Measurements from ENCODE around the gene SLC39A11. TPM values are rescaled to one million over a fixed set of nuclear protein-coding genes. Genes with fewer than 3 reads are reported as not detected.

Gene SLC39A11
- total and polyA plus RNA-seq, 2 of the 13 experiments (the other 11 are each of a cell fraction or from before 2014, with no cell fraction given), result 17.2 to 31.5 TPM

GRCh38 chr17:73092523-73093135 is at the start of gene SLC39A11 (continued):
- TF ChIP-seq FOXP4 (CRISPR knock-in tag; IDR thresholded peaks at IDR 0.05), result peak; percentile 73
- TF ChIP-seq ZNF891 (CRISPR knock-in tag; IDR thresholded peaks at IDR 0.05), result 0 out of 2 replicates have a peak, but pooled peaks have one; percentile 61
- TF ChIP-seq SYNCRIP (IDR thresholded peaks at IDR 0.05; ENCODE audit: insufficient read depth, low read depth, low read length), result no peak
- TF ChIP-seq ONECUT2 (CRISPR knock-in tag; IDR thresholded peaks at IDR 0.05), result no peak
- peak; percentile 93 for TF ChIP-seq SALL1 (CRISPR knock-in tag; IDR thresholded peaks at IDR 0.05)
- peak; percentile 86 for TF ChIP-seq ZNF605 (CRISPR knock-in tag; IDR thresholded peaks at IDR 0.05)
- no peak for TF ChIP-seq PHF21A (CRISPR knock-in tag; IDR thresholded peaks at IDR 0.05)
- TF ChIP-seq SNAPC2 (CRISPR knock-in tag; IDR thresholded peaks at IDR 0.05), result peak; percentile 88; the same call in 1 of the 2 replicates
- no peak for TF ChIP-seq TERF1 (CRISPR knock-in tag; IDR thresholded peaks at IDR 0.05)
- TF ChIP-seq ARID4A (CRISPR knock-in tag; IDR thresholded peaks at IDR 0.05; ENCODE audit: borderline replicate concordance), result peak; percentile 98
- no peak for TF ChIP-seq ZNF720 (CRISPR knock-in tag; IDR thresholded peaks at IDR 0.05)
- peak; percentile 60; the same call in 1 of the 2 replicates for TF ChIP-seq ZNF746 (CRISPR knock-in tag; IDR thresholded peaks at IDR 0.05)
- no peak for TF ChIP-seq NFYC (CRISPR knock-in tag; IDR thresholded peaks at IDR 0.05)
- TF ChIP-seq MXD3 (CRISPR knock-in tag; IDR thresholded peaks at IDR 0.05), result peak; percentile 94
- TF ChIP-seq ZNF589 (CRISPR knock-in tag; conservative IDR thresholded peaks at IDR 0.05), result peak; percentile 94
- no peak for TF ChIP-seq NR2F6 (IDR thresholded peaks at IDR 0.05)
- peak; percentile 36; the same call in 1 of the 2 replicates for TF ChIP-seq NR2F6 (CRISPR knock-in tag; IDR thresholded peaks at IDR 0.05)
- no peak for TF ChIP-seq CREB3 (CRISPR knock-in tag; IDR thresholded peaks at IDR 0.05)
- TF ChIP-seq TIGD3 (CRISPR knock-in tag; IDR thresholded peaks at IDR 0.05; ENCODE audit: borderline replicate concordance), result no peak
- no peak; the same call in 1 of the 2 replicates for TF ChIP-seq EHMT2 (IDR thresholded peaks at IDR 0.05; ENCODE audit: borderline replicate concordance, low read depth, low read length)
- TF ChIP-seq KDM1A (CRISPR knock-in tag; IDR thresholded peaks at IDR 0.05), result no peak

Measured in HepG2 (cell line).